ENCODE data around the gene PTDSS2.
"Not testable (repeated sequence)": the region's sequence is repeated elsewhere in the genome, so short reads cannot be mapped to it uniquely, and the experiment has no call there.

Gene PTDSS2

DNA sequence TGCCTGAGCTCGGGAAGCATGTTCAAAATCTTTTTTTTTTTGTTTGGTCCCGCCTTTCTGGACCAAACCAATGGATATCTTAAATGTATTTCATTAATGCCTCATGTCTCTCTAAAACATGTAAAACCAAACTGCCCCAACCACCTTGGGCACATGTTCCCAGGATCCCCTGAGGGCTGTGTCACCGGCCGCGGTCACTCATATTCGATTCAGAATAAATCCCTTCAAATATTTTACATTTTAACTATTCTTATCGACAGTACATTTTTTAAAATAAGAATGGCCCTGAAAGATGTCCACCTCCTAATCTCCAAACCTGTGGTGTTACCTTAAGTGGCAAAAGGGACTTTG is 54.9 kb downstream of the PTDSS2 start:
- DNase-seq (ENCODE audit: low spot score), result no peak

DNA sequence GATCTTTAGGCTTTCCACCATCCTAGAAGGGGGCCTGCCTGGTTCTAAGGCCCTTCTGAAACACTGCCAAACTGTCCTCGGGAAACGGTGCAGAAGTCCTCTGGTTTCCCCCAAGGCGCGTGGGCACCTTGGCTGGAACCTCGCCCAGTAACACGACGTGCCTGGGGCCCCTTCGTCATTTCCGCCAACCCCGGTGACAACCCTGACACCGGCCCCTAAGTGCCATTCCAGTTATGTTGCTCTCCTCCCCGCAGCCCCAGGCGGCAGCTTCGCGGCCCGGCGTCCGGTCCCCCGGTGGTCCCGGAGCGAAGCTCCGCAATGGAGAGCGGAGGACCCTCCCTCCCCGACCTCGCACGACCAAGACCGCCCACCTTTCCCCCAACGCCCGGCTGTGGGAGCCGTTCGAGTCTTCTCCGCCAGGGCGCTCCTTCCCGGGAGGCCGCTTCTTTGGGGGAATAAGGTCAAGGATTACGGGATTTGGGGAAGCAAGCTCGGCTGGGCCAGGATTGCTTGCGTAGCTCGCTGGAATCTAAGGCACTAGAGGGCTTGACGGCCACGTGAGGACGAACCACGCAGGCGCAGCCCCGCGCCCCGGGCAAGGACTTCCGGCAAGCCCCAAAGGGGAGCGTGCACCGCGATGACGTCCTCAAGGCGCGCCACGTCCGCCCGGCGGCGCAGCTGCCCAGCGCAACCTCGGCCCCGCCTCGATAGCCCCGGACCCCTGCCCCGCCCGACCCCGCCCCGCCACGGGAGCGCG is 56.3 kb downstream of the PTDSS2 start:
- DNase-seq (ENCODE audit: low spot score), result peak; percentile 97

DNA sequence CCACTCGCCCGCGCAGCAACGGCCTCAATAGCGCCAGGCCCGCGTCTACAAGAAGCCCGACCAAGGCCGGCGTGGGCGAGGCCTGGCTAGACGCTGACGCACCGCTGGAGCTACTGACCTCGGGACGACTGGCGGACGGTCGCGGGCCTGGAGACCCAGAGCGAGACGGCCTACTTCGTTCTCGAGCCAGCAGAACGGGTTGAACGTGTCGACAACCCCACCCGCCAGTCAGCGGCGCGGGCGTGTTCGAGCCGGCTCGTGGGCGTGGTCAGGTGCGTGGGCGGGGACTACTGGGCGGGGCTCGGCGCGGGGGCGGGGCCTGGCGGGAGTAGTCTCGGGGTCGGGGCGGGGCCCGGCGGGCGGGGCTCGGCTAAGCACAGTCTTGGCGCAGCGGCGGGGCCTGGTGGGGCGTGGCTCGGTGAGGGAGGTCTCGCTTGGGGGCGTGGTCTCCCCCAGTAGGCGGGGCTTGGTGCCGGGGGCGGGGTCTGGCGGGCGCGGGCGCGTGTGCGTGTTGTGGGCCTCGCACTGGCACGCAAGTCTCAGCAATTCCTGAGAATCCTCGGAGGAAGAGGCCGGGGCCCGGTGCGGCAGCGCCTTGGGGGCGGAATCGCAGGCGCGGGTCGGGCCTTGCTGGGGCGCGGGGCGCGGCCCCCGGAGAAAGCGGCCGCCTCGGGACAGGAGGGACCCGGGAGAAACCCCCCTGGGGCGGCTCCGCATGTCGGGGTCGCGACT is 57.1 kb downstream of the PTDSS2 start, which contains the start of gene RNH1:
Gene RNH1, minus strand, starts transcription at position 248 of the 732 bp plus-strand sequence. CDS start 5,080 bp downstream, outside the sequence.
- peak; percentile 99 for DNase-seq (ENCODE audit: low spot score)

DNA sequence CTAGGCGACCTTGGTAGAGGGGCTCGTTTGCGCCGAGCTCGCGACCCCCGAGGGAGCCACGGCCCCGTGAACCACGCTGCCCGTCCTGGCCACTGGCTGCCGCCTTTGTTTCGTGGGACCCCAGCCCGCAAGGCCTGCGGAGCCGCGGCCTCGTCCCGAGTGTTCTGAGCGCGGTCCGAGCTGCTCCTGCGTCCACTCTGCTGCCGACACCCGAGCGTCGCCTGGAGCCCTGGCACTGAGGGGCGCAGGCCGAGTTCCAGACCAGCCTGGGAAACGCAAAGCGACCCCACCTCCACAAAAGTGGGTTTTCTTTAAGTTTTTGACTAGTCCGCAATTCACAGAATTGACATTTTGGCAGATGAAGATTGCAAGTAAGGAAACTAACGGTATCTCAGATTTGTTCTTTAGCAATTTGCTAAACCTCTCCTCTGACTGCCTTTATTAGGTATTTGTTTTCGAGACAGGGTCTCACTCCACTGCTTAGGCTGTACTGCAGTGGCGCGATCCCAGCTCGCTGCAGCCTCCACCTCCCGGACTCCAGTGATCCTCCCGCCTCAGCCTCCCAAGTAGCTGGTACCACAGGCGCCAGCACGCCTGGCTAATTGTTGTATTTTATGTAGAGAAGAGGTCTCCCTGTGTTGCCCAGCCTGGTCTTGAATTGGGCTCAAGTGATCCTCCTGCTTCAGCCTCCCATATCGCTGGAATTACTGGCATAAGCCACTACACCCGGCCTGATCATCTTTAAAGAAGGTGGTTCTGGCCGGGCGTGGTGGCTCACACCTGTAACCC is 57.8 kb downstream of the PTDSS2 start:
- DNase-seq (ENCODE audit: low spot score), result no peak

DNA sequence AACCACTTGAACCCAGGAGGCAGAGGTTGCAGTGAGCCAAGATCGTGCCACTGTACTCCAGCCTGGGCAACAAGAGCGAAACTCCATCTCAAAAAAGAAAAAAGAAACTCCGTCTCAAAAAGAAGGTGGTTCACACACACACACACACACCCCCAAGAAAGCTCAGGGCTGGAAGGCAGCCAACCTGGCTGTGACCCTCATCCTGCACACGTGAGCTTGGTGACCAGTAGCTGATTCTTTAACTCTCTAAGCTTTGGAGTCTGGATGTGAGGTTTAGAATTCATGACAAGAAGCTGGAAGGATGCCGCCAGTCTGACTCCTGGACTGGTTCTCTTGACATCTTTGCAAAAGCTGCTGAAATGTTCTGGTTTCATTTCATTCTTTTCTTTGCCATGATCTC is 58.9 kb downstream of the PTDSS2 start:
- no peak for DNase-seq (ENCODE audit: low spot score)

DNA sequence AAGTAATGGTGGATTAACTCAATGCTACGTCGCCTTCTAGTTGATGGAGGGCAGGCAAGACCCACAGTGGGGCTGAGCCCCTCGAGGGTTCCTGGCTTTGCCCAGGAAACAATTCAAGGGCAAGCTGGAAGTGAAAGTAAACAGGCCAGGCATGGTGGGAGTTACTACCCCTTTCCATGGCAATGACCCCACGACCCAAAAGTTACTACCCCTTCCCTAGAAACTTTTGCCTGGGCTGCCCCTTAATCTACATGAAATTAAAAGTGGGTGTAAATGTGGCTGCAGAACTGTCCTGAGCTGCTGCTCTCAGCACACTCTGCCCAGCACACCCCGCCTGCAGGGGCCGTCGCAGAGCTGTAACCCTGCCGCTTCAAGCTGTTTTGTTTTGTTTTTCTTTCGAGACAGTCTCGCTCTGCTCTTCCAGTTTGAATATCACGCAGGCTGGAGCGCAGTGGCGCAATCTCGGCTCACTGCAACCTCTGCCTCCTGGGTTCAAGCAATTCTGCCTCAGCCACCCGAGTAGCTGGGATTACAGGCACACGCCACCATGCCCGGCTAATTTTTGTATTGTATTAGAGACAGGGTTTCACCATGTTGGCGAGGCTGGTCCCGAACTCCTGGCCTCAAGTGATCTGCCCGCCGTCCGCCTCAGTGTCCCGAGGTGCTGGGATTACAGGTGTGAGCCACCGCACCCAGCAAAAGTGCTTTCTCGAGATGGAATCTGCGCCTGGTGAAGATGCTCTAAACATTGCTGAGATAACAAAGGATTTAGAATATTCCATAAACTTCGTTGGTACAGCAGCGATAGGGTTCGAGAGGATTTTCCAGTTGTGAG is 62.9 kb downstream of the PTDSS2 start:
- no peak for DNase-seq (ENCODE audit: low spot score)

DNA sequence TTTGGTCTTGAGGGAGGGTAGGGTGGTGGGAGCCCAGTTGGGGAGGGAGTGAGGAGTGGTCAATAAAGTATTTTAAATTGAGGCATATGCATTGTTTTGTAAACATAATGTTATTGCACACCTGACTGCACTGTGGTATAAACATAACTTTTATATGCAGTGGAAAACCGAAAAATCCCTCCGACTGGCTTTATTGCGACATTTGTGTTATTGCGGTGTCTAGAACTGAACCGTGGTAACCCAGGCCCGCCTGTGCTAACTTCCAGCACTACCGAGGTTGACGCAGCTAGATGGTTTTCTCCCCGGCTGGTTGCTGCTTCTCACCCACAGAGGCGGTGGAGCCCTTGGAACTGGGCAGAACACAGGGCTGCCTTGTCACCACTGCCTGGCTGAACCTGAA is 64.5 kb downstream of the PTDSS2 start:
- DNase-seq (ENCODE audit: low spot score), result no peak

DNA sequence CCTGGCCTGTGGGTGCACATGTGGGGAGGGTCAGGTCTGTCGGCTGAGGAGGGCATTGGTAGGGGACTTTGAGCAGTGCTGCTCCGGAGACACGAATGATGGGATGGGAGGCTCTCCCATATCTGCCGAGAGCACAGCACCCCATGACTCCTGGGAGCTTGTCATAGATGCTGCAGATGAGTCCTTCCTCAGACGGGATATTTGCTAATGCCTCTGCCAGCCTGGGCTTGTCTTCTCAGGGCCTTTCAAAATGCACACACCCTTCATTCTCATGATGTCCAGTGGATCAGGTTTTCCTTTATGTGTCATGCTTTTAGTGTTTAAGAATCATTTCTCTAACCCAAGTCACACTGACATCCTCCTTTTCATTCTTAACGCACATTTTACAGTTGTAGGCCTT is 65.1 kb downstream of the PTDSS2 start:
- DNase-seq (ENCODE audit: low spot score), result no peak

DNA sequence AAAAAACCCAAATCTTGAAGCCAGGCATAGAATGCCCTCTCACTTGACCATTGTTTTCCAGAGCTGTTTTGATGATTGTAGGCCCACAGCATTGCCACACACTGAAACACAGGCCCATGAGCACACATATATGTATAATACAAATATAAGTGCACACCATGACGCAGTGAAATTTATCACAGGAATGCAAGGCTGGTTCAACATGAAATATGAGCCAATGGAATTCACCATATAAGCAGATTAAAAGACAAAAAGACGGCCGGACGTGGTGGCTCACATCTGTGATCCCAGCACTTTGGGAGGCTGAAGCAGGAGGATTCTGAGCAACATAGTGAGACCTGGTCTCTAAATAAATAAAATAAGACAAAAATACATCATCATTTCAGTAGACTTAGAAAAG is 66.3 kb downstream of the PTDSS2 start:
- no peak for DNase-seq (ENCODE audit: low spot score)

DNA sequence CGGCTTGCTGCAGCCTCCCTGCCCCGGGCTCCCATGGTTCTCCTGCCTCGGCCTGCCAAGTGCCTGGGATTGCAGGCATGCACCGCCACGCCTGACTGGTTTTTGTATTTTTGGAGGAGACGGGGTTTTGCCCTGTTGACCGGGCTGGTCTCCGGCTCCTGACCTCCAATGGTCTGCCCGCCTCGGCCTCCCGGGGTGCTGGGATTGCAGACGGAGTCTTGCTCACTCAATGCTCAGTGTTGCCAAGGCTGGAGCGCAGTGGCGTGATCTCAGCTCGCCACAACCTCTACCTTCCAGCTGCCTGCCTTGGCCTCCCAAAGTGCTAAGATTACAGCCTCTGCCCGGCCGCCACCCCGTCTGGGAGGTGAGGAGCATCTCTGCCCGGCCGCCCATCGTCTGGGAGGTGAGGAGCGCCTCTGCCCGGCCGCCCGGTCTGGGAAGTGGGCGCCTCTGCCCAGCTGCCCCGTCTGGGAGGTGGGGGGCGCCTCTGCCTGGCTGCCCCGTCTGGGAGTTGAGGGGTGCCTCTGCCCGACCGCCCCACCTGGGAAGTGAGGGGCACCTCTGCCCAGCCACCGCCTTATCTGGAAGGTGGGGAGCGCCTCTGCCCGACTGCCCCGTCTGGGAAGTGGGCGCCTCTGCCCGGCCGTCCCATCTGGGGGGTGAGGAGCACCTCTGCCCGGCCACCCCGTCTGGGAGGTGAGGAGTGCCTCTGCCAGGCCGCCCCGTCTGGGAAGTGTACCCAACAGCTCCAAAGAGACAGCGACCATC is 67.0 kb downstream of the PTDSS2 start:
- not testable (repeated sequence) for DNase-seq (ENCODE audit: low spot score)

DNA sequence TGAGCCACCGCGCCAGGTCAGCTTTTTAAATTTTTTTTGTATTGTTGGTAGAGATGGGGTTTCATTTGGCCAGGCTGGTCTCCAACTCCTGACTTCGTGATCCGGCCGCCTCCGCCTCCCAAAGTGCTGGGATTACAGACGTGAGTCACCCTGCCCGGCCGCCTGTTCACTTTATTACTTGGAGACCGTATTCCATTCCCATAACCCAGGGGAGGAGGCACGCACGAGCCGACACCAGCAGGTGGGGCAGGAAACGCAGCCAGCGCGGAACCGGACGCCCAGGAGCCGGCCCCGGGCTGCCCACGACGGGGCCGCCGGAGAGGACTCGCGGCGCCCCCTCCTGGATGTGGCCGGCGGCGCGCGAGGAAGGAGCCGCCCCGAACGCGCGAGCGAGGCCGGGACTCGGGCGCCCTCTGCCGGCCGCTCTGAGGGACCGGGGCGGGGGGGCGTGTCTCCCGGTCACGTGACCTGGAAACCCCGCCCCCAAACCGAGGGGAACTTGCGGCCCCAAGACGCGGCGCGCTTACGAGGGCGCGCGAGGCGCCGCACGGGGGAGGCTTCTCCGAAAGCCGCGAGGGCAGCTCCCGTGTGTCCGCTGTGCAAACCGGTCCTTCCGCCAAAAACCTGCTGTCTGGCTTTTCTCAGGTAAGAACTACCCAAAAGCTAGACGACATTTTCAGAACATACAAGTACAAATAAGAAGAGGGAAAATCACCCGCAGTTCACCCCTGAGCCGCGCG is 68.6 kb downstream of the PTDSS2 start:
- peak; percentile 82 for DNase-seq (ENCODE audit: low spot score)

DNA sequence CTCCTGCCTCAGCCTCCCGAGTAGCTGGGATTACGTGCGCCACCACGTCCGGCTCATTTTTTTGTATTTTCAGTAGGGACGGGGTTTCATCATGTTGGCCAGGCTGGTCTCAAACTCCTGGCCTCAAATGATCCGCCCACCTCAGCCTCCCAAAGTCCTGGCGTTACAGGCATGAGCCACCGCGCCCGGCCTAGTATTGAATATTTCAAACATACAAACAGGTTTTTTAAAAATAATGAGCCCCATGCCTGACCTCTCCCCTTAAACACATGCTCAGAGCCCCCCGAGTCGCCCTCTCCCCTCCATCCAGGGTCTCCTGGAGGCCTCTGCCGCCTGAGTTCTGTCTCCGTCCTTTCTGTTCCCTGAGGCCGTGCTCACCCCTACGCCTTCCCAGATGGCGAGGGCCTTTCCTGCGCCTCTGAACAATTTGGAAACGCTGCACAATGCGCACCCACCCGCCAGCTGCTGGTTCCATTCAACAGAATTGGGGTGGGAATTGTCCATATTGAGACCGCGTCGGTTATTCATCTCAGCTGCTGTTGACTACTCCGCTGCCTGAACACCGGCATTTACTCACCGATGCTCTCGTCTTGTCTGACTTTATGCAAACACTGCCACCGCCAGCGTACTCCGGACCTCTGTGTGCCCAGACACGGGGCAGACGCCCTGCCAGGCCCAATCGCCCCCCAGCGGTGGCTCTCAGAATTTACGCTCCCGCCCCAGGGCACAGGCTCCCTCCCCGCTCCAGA is 70.5 kb downstream of the PTDSS2 start:
- DNase-seq (ENCODE audit: low spot score), result no peak

DNA sequence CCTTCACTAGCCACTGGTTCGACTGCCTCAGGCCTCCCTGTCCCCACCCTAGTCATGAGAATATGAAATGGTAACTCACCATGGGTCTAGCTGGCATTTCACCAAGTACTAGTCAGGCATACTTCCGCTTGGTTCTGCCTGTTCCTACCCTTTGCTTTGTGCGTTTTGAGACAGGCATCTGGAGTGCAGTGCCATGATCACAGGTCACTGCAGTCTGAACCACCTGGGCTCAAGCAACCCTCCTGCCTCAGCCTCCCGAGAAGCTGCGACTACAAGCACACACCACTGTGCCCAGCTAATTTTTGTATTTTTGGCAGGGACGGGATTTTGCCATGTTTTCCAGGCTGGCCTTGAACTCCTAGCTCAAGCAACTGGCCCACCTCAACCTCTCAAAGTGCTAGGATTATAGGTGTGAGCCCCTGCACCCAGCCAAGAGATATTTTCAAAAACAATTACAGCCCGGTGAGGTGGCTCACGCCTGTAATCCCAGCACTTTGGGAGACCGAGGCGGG is 71.2 kb downstream of the PTDSS2 start:
- DNase-seq (ENCODE audit: low spot score), result no peak

DNA sequence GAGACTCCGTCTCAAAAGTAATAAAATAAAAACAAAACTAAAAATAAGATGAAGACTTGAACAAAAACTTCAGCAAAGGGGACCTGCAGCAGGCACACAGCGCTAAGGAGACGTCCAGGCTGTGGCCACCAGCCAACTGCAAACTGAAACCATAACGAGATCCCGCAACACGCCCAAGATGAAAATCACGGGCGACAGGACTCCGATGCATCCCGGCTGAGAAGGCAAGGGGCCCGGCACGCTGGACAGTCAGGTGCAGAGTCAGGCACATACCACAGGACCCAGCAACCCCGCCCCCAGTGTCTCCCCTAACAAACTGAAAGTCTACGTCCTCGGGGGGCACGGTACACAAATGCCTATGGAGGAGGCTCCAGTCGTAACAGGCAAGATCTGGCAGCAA is 76.1 kb downstream of the PTDSS2 start:
- no peak for DNase-seq (ENCODE audit: low spot score)

DNA sequence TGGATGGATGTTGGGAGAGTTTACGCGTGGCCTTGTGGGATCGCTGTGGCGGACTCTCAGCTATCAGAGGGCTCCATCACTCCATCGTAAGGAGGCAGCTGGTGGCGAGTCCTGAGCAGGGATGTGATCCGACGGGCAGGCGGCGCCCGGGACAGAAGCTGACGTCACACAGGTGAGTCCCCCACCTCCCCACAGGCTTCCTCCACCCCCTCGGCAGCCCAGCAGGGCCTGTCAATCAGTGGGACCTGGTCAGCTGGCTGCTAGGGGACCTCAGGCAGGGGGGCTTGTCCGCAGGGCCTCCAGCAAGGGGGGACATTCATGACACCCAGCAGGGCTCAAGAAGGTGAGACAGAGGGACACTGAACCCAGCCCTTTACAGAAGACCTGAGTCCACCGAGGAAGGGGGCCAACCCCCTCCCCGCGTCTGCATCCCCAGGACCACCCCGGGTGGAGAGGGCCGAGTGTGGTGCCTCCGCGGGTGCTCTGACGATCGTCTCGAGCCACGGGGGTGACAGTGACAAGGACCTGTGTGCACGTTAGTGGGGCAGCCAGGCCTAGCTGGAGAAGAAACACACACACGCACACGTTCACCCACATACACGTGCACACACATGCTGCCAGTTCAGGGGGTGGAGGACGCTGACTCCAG is 78.2 kb downstream of the PTDSS2 start:
- peak; percentile 1 for DNase-seq (ENCODE audit: low spot score)

DNA sequence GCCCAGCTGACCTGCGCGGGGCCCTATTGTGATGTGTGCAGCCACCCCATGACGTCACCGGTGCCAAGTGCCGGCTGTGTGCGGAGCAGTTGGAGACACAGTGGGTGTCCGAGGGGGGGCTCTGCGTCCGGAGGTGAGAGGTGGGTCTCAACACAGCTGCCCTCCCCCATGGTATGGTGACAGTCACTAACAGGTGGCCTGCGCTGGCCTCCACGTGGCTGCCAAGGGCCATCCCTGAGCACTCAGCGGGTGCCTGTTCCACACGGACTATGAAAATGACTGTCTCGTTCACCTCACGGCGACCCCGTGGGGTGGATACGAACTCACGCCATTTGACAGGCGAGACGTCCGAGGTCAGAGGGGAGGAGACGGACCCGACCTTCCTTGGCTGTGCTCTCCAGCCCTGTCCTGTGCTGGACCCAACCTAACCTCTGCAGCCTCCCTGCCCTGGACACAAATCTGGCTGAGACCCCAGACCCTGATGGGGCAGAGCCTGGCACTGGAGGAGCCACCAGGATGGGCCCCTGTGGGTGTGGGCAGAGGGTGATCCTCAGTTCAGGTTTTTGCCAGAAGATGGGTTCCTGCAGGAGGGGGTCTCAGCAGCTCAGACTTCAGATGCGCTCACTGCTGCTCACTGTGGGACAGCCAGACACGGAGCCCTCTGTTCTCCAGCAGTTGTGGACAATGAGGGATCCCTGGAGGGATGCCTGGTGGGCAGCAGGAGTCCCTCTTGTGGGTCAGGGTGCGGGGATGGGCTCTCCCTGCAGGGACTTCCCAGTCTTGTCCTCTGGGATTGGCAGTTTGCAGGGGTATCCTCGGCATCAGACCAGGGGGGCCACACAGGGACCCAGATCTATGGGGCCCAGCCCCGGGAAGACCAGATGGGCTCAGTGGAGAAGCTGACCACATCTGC is 79.0 kb downstream of the PTDSS2 start:
- no peak for DNase-seq (ENCODE audit: low spot score)

DNA sequence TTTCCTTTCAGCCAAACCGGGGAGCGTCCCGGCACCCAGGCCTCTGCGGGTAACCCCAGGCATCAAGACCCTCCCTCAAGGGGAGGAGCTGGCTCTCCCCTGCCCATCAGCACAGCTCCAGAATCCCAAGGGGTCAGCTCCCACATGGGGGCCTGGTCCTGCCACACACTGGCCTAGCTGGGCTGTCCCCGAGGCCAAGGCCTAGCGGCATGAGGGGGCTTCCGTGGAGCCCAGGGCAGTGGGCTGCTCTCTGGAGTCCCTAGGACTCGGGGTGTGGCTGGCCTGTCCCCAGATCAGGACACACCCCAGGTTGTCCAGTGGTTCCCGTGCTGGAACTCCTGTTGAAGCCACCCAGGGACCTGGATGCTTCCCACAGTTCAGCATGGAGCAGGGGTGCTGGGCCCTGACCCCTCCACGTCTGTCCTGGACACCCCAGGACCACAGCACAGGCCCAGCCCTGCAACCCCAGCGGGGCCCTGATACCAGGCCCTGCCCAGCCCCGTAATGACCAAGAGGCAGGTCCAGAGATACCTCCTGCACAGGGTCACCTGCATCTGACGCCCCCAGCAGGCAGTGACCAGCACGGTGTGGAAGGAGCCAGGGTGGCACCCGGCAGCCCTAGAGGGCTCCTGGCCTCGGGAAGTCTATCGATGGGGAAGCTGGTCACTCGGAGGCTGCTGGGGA is 79.8 kb downstream of the PTDSS2 start:
- DNase-seq (ENCODE audit: low spot score), result no peak

All from CD4-positive, alpha-beta T cell treated with Interleukin-6 at 100 ng/mL for 8 hours (primary cell).